Measurements from ENCODE around the gene GPR34.

Gene GPR34

DNA sequence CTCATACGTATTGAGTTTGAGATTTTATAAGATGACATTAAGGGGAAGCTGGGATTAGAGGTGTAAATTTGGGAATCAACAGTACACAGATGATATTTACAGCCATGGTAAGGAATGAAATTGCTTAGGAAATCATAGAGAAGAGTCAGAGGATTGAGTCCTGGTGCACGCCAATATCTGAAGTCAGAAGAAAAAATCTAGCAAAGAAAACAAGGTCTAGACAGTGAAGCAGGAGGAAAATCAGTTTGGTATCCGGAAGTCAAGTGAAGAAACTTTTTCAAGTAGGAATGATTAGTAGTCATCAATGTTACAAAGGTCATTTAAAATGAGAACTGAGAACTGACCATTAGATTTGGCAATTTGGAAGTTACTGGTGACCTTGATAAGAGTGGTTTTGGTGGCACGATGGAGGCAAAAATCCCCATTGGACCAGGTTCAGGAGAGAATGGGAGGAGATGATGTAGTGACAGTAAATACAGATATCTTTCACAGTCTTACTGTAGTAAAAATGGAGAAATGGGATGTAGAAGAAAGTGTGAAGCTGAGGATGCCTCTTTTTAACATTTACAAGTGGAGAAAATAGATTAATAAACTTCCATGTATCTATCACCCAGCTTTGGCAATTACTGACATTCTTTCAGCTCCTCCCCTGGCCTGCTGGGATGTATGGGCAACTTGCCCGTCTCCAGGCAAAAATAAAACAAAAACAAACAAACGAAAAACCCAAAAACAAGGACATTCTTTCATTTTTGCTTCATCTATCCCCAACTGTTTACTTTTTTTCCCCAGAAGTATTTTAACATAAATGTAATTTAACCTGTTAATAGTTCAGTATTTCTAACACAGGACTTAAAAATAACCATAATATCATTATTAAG is 11.4 kb upstream of the GPR34 start:
- H3K27me3 Mint-ChIP-seq: no peaks in the 10 kb centered on the region
- ATAC-seq (no peak), DNase-seq (no peak)
- H3K4me3 Mint-ChIP-seq: no peak overlapping the region
- peaks cover 30% of the 10 kb centered on the region for H3K4me1 Mint-ChIP-seq
- no peaks in the 10 kb centered on the region for H3K9me3 Mint-ChIP-seq
- H3K27ac Mint-ChIP-seq: no peak overlapping the region

DNA sequence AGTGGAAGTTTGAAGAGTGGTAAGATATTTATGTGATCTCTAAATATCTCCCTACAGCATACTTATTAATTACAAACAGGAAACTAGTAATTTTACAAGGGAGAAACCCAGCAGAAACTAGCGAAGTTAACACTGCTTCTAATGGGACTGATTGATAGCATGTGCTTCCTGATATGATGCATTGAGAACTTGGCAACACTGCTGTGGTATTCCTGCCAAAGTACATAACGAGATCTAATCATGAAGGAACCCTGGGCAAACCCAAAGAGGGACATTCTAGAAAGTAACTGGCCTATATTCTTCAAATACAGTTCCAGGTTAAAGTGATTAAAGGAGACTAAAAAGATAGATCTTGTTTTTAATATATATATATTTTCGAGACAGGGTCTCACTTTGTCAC is 4.6 kb upstream of the GPR34 start:
- no peak overlapping the region for H3K27ac Mint-ChIP-seq
- peaks cover 21% of the 10 kb centered on the region for H3K4me1 Mint-ChIP-seq
- no peak overlapping the region for H3K4me3 Mint-ChIP-seq
- ATAC-seq (no peak), DNase-seq (no peak)
- H3K9me3 Mint-ChIP-seq: no peaks in the 10 kb centered on the region
- H3K27me3 Mint-ChIP-seq: no peaks in the 10 kb centered on the region

DNA sequence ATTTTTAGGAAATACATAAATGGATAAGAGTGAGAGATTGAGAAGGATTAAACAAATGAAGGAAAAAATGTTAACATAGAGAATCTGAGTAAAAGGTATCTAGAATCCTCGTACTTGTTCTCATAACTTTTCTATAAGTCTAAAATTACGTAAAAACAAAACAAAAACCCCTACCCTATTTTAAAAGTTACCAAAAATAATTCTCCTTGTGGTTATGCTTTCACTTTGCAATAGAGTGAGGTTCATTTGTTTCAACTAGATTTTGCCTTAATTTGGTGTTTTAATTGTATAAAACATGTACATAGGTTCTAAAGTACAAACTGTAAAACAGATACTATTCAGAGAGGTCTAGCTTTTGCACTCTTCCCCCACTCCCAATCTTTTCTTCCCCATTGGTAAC is 3.8 kb upstream of the GPR34 start:
- Mint-ChIP-seq H3K4me3 (no peak overlapping the region), H3K9me3 (no peaks in the 10 kb centered on the region), H3K27ac (no peak overlapping the region), H3K27me3 (no peaks in the 10 kb centered on the region), H3K4me1 (peaks cover 21% of the 10 kb centered on the region)
- DNase-seq (no peak), ATAC-seq (no peak)

DNA sequence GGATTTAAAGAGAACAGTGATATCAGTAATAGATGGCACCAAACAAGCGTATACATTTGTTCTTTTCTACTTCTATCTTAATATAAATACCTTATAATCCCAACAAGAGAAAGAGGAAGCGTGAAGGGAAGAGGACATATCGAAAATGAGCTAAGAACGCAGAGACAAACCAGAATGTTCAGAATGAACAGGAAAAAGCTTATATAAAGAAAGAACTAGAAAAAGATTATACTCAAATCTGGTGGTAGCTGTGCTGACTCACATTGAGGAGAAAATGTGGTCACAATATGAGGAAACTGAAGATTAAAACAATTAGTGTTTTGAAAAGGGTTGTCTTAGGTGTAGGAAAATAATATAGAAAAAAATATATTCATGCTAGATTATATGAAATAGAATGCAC is 2.0 kb upstream of the GPR34 start:
- Mint-ChIP-seq H3K27me3 (no peaks in the 10 kb centered on the region), H3K4me3 (peak overlapping the region in 1 of 2 donors; percentile 37), H3K27ac (no peak overlapping the region), H3K4me1 (peaks cover 21% of the 10 kb centered on the region), H3K9me3 (no peaks in the 10 kb centered on the region)
- ATAC-seq (no peak), DNase-seq (no peak)

DNA sequence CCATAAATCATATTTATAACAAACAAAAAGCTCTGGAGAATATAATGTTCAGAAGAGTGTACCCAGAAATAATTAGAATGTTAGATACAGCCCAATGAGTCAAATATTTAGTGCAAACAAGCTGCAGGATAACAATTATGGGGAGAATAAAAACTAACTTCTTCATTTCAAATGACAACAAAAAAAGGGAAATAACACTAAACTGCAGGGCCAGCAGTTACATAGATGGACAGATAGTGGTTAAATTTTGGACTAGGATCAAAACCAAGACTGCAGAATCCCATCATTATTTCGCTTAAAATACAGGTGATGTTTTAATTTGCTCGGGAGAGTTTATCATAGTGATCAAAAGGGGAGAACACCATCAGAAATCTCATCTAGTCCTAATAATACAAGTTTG is 617 bp upstream of the GPR34 start:
- H3K27me3 Mint-ChIP-seq: no peaks in the 10 kb centered on the region
- H3K4me3 Mint-ChIP-seq: peak overlapping the region; percentile 56 to 64
- DNase-seq (no peak), ATAC-seq (no peak)
- H3K9me3 Mint-ChIP-seq: no peaks in the 10 kb centered on the region
- no peak overlapping the region for H3K27ac Mint-ChIP-seq
- H3K4me1 Mint-ChIP-seq: peaks cover 35% of the 10 kb centered on the region

- peaks cover 47% of the 10 kb centered on the region for H3K4me1 Mint-ChIP-seq
Observed at GRCh38 chrX:41689711-41690110, 938 bp downstream of the GPR34 start.

GRCh38 chrX:41692162-41692749 is 3.5 kb downstream of the GPR34 start:
- ATAC-seq: no peak
- no peak for DNase-seq
- no peak overlapping the region for H3K27ac Mint-ChIP-seq
- peaks cover 47% of the 10 kb centered on the region for H3K4me1 Mint-ChIP-seq
- H3K4me3 Mint-ChIP-seq: peak overlapping the region; percentile 18 to 42
- peaks cover 0 to 5% of the 10 kb centered on the region in 2 donors for H3K9me3 Mint-ChIP-seq
- H3K27me3 Mint-ChIP-seq: no peaks in the 10 kb centered on the region

More at GRCh38 chrX:41689711-41690110, 938 bp downstream of the GPR34 start:
- no peak overlapping the region for H3K27ac Mint-ChIP-seq
- no peaks in the 10 kb centered on the region for H3K27me3 Mint-ChIP-seq
- no peak overlapping the region for H3K4me3 Mint-ChIP-seq
- ATAC-seq (no peak), DNase-seq (no peak)
- H3K9me3 Mint-ChIP-seq: no peaks in the 10 kb centered on the region

DNA sequence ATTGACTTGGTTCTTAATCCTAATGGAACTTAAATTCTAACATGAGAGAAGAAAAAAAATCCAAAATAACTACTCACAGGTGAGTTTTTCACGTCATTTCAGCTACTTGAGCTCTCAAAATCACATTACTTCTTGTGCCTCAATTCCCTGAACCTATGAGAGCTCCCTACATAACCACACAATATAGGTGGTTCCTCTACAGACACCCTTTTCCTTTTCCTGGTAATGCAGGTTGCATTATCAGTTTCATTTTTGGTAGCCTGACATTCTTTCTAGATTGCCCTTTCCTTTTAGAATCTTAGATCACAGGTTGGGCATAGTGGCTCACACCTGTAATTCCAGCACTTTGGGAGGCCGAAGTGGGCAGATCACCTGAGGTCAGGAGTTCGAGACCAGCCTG is 4.3 kb downstream of the GPR34 start:
- Mint-ChIP-seq H3K4me3 (peak overlapping the region; percentile 42 to 63), H3K4me1 (peaks cover 44% of the 10 kb centered on the region), H3K27me3 (no peaks in the 10 kb centered on the region), H3K27ac (peak overlapping the region; percentile 72 to 78), H3K9me3 (peaks cover 0 to 5% of the 10 kb centered on the region in 2 donors)
- DNase-seq (no peak), ATAC-seq (no peak)

DNA sequence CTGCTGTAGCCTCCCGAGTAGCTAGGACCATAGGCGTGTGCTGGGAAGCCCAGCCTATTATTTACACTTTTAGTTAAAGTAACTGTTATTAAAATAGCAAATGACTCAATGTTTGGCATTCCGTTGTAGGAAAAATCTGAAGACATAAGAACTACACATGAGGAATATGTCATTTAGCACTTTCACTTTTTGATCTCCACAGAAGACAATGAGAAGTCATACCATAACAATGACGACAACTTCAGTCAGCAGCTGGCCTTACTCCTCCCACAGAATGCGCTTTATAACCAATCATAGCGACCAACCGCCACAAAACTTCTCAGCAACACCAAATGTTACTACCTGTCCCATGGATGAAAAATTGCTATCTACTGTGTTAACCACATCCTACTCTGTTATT is 6.7 kb downstream of the GPR34 start:
- Mint-ChIP-seq H3K9me3 (peaks cover 0 to 5% of the 10 kb centered on the region in 2 donors), H3K4me3 (peak overlapping the region in 1 of 2 donors; percentile 23), H3K4me1 (peaks cover 37% of the 10 kb centered on the region), H3K27ac (no peak overlapping the region), H3K27me3 (no peaks in the 10 kb centered on the region)
- ATAC-seq: peak; percentile 82
- peak in 1 of 2 donors; percentile 26 for DNase-seq

DNA sequence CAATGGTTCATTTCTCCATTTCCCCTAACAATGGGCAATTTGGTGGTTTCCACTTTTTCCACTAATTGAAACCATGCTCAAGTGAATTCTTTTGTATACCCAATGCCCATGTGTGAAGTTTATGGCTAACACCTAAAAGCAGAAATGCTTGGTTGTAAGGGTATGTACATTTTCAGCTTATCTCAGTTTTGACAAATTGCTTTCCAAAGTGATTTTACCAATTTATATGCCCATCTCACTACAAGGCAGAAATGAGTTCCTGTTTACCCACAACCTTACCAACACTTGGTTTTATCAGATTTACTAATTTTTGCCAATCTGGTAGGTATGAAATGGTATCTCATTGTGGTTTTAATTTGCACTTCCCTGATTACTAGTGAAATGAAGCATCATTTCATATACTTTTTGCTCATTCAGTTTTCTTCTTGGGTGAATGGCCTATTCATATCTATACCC is 14.8 kb downstream of the GPR34 start:
- H3K27ac Mint-ChIP-seq: no peak overlapping the region
- H3K9me3 Mint-ChIP-seq: no peaks in the 10 kb centered on the region
- DNase-seq (no peak), ATAC-seq (peak; percentile 90)
- H3K4me1 Mint-ChIP-seq: peaks cover 36% of the 10 kb centered on the region
- H3K27me3 Mint-ChIP-seq: no peaks in the 10 kb centered on the region
- H3K4me3 Mint-ChIP-seq: no peak overlapping the region

GRCh38 chrX:41705042-41705441 is 16.3 kb downstream of the GPR34 start:
- H3K4me1 Mint-ChIP-seq: peaks cover 47% of the 10 kb centered on the region
- H3K27ac Mint-ChIP-seq: peak overlapping the region; percentile 34 to 35
- peak overlapping the region; percentile 28 to 44 for H3K4me3 Mint-ChIP-seq
- H3K27me3 Mint-ChIP-seq: no peaks in the 10 kb centered on the region
- ATAC-seq (no peak), DNase-seq (no peak)
- H3K9me3 Mint-ChIP-seq: no peaks in the 10 kb centered on the region

DNA sequence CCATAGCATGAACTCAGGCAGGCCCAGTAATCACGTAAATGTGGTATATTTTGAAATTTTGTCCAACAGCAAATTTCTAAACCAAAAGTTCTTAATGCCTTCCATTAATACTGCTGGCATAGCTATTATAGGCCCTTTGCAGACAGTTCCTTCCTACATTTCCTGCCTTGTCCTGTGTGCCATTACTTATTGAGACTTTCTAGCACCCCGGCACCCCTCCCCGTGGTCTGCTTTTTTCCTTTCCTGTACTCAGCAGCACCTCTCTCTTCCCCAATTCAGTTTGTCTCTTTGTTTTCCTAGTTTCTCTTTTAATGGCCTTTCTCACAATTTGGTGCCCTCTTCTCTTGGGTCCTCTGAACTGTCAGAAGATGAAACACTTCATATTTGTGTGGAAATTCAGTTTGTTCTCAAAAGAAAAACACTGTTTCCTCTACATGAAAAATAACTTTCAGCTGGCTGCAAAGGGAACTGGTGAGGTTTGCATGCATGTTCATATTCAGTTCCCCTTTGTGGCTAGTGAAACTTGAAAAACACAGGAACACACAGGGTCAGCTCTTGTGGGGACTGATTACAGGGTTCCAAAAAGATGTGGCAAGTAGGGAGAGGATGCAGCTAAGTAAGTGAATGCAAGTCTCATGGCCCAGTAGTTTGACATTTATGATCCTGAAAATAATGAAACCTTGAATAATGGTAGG is 17.1 kb downstream of the GPR34 start:
- DNase-seq (no peak), ATAC-seq (no peak)
- no peaks in the 10 kb centered on the region for H3K9me3 Mint-ChIP-seq
- no peaks in the 10 kb centered on the region for H3K27me3 Mint-ChIP-seq
- H3K4me3 Mint-ChIP-seq: peak overlapping the region; percentile 69 to 73
- peaks cover 55% of the 10 kb centered on the region for H3K4me1 Mint-ChIP-seq
- H3K27ac Mint-ChIP-seq: peak overlapping the region; percentile 86 to 89

GRCh38 chrX:41707218-41707617 is 18.4 kb downstream of the GPR34 start:
- Mint-ChIP-seq H3K4me3 (no peak overlapping the region), H3K9me3 (no peaks in the 10 kb centered on the region), H3K27ac (no peak overlapping the region), H3K4me1 (peaks cover 66% of the 10 kb centered on the region), H3K27me3 (no peaks in the 10 kb centered on the region)
- DNase-seq (no peak), ATAC-seq (no peak)

DNA sequence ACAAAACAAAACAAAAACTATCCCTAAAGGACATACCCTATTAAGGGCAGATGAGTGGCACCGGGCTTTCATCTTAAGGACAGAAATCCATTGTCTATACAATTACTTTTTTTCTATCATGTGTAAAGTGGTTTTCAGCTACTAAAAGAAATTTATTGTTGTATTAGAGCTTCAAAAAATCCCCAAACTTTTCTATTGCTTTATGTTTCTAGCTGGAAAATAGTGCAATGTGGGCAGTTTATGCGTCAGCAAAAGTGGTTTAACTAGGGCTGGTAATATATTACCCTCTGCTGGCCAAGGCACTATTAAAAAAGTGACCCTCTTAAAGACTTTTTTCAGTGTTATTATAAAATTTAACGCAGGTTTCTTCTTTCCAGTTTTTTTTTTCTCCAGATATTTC is 19.7 kb downstream of the GPR34 start:
- H3K27me3 Mint-ChIP-seq: no peaks in the 10 kb centered on the region
- no peak overlapping the region for H3K27ac Mint-ChIP-seq
- ATAC-seq: no peak
- DNase-seq: no peak
- H3K4me3 Mint-ChIP-seq: no peak overlapping the region
- H3K4me1 Mint-ChIP-seq: peaks cover 70% of the 10 kb centered on the region
- no peaks in the 10 kb centered on the region for H3K9me3 Mint-ChIP-seq

GRCh38 chrX:41711021-41711667 is 22.4 kb downstream of the GPR34 start:
- ATAC-seq (peak; percentile 55), DNase-seq (no peak)
- peaks cover 62% of the 10 kb centered on the region for H3K4me1 Mint-ChIP-seq
- H3K27me3 Mint-ChIP-seq: no peaks in the 10 kb centered on the region
- H3K4me3 Mint-ChIP-seq: no peak overlapping the region
- no peaks in the 10 kb centered on the region for H3K9me3 Mint-ChIP-seq
- H3K27ac Mint-ChIP-seq: no peak overlapping the region

All from stimulated activated naive CD8-positive, alpha-beta T cell treated with anti-CD3 and anti-CD28 coated beads, Interleukin-15, amount 100 ng/mL, for 72 hours (primary cell).